Endothelial cell of umbilical vein (primary cell): ENCODE data around the gene CPEB1. TPM values are rescaled to one million over a fixed set of nuclear protein-coding genes. Genes with fewer than 3 reads are reported as not detected.

ENCODE experiments used
- BruUV-seq: library from RNA; stranded (reverse); fragments of 400-500 nt; replicated peaks from 2 replicates; lab custom pipeline; 2021; lab: Mats Ljungman, UMichigan
- CTCF ChIA-PET: fragments of 300-600, 350-600 bp; sonication (Branson Sonifier 250); formaldehyde crosslinking; loops from one replicate; lab custom pipeline; 2021; ENCODE audit warnings: antibody characterized with exemption, inconsistent platforms; lab: Charles Lee
- POLR2A ChIA-PET: fragments of 300-600, 350-600 bp; sonication (Branson Sonifier 250); formaldehyde crosslinking; loops from one replicate; lab custom pipeline; 2021; ENCODE audit warnings: antibody characterized with exemption, inconsistent platforms; lab: Charles Lee
- DNase-seq: peaks from one replicate; pipeline ENCODE4 v3.0.0-alpha.2; 2011; ENCODE audit warnings: low read depth, low spot score
- FAIRE-seq: peaks from 2 replicates; lab custom pipeline; 2011; peaks lifted over from hg19 to GRCh38; lab: Jason Lieb, UNC
- H2AFZ ChIP-seq: 2 replicates; pipeline ENCODE4 v1.6.0; 2012; ENCODE audit warnings: low read depth, low read length, control low read depth, inconsistent platforms
- H3K27ac ChIP-seq: 2 replicates; pipeline ENCODE4 v1.5.1; 2011; ENCODE audit warnings: low read depth, mild to moderate bottlenecking, control low read depth, low read length, moderate library complexity; ENCODE audit not compliant: insufficient read depth
- H3K27me3 ChIP-seq, 2 experiments: 2 replicates each; pipeline versions ENCODE4 v1.6.0 to v1.6.1; 2011; ENCODE audit warnings: low read length in 2 of 2, mixed read lengths in 1 of 2; ENCODE audit not compliant: control insufficient read depth in 2 of 2, insufficient read depth in 2 of 2
- H3K36me3 ChIP-seq, 2 experiments: 2 replicates in 1 of 2; 3 replicates in 1 of 2; pipeline ENCODE4 v1.5.1; 2011; ENCODE audit warnings: low read length in 2 of 2, mild to moderate bottlenecking in 1 of 2, moderate library complexity in 1 of 2; ENCODE audit not compliant: control insufficient read depth in 2 of 2, insufficient read depth in 2 of 2; ENCODE audit errors: extremely low read depth in 1 of 2
- H3K4me1 ChIP-seq: 3 replicates; pipeline ENCODE4 v1.5.1; 2011; ENCODE audit warnings: mild to moderate bottlenecking, low read length; ENCODE audit not compliant: control insufficient read depth, insufficient read depth; ENCODE audit errors: extremely low read depth
- H3K4me2 ChIP-seq: 2 replicates; pipeline ENCODE4 v1.6.1; 2011; ENCODE audit warnings: low read length, control low read depth, mixed read lengths; ENCODE audit not compliant: insufficient read depth
- H3K4me3 ChIP-seq, 3 experiments: fragments of 200-600 bp in 1 of 3; sonication (generic), shearing (Covaris generic) in 1 of 3; replicated peaks in 1 of 3; 2 replicates each; pipeline ENCODE4 v1.5.1; 2011 to 2016; ENCODE audit warnings: control low read depth in 3 of 3, low read length in 3 of 3, mild to moderate bottlenecking in 2 of 3, inconsistent platforms in 1 of 3, low read depth in 1 of 3, moderate library complexity in 1 of 3; ENCODE audit not compliant: insufficient read depth in 1 of 3
- H3K79me2 ChIP-seq: 2 replicates; pipeline ENCODE4 v1.6.0; 2012; ENCODE audit warnings: low read length, inconsistent platforms; ENCODE audit not compliant: control insufficient read depth, insufficient read depth
- H3K9ac ChIP-seq: replicated peaks from 2 replicates; pipeline ENCODE3; 2011; ENCODE audit warnings: low read length, control low read depth; ENCODE audit not compliant: insufficient read depth; ENCODE audit errors: extremely low read depth
- H3K9me1 ChIP-seq: replicated peaks from 3 replicates; pipeline ENCODE4 v1.6.0; 2011; ENCODE audit warnings: mild to moderate bottlenecking, low read length; ENCODE audit not compliant: control insufficient read depth, insufficient read depth; ENCODE audit errors: extremely low read depth
- H3K9me3 ChIP-seq: replicated peaks from 2 replicates; pipeline ENCODE4 v1.5.1; 2012; ENCODE audit warnings: low read length, inconsistent platforms; ENCODE audit not compliant: control insufficient read depth, insufficient read depth
- H4K20me1 ChIP-seq: replicated peaks from 2 replicates; pipeline ENCODE3; 2011; ENCODE audit warnings: mild to moderate bottlenecking, low read length; ENCODE audit not compliant: control insufficient read depth, insufficient read depth; ENCODE audit errors: extremely low read depth
- EZH2 ChIP-seq: IDR thresholded peaks from 2 replicates; pipeline ENCODE4 v1.6.1; 2012; ENCODE audit warnings: borderline replicate concordance, low read depth, mild to moderate bottlenecking, moderate library complexity, low read length, inconsistent platforms; ENCODE audit not compliant: severe bottlenecking
- FOS ChIP-seq: IDR thresholded peaks from 2 replicates; pipeline ENCODE4 v1.6.1; 2011; ENCODE audit warnings: mild to moderate bottlenecking, low read length, moderate library complexity, borderline replicate concordance; ENCODE audit not compliant: insufficient read depth
- JUN ChIP-seq: IDR thresholded peaks from 2 replicates; pipeline ENCODE4 v1.6.1; 2011; ENCODE audit warnings: borderline replicate concordance, low read depth; ENCODE audit not compliant: insufficient read length, insufficient read depth
- MYC ChIP-seq: IDR thresholded peaks from one replicate; pipeline ENCODE4 v1.6.1; 2011; ENCODE audit warnings: mild to moderate bottlenecking, low read depth, low read length
- POLR2AphosphoS5 ChIP-seq: IDR thresholded peaks from 2 replicates; pipeline ENCODE4 v1.6.1; 2012; ENCODE audit warnings: low read depth, mild to moderate bottlenecking, control low read depth, low read length, moderate library complexity; ENCODE audit not compliant: insufficient read depth
- dilution Hi-C: fragments of 300-500 bp; cut with MboI; formaldehyde crosslinking; loops from one replicate; pipeline ENCODE4 v1.15.0; 2019; ENCODE audit warnings: low sequenced_read_pairs; ENCODE audit not compliant: extremely low pct_ligation_motif_present
- intact Hi-C: fragments of 100-400 bp; cut with micrococcal nuclease; formaldehyde crosslinking; loops from one replicate; pipeline ENCODE4 v1.10.0; 2022
- polyA plus RNA-seq, 4 experiments: library from polyadenylated mRNA; depleted of rRNA in 3 of 4; stranded (reverse) in 3 of 4; unstranded in 1 of 4; fragments of >200 nt; gene quantifications; 2 replicates each; pipeline versions ENCODE4 v1.2.1 to v1.2.3, GENCODE V29; 2011 to 2012; ENCODE audit warnings: missing spikeins in 1 of 4
- total RNA-seq: library from RNA; stranded (reverse); gene quantifications from 2 replicates; pipeline ENCODE4 v1.2.3, GENCODE V29; 2021
- TF ChIP-seq, protein P1 (sequence below), 2 donors: IDR thresholded peaks; 1 replicate in 1 of 2; 2 replicates in 1 of 2; pipeline ENCODE4 v1.5.1; 2011; ENCODE audit warnings: low read length in 2 of 2, mild to moderate bottlenecking in 2 of 2, moderate library complexity in 2 of 2, control low read depth in 1 of 2, inconsistent platforms in 1 of 2, low read depth in 1 of 2; ENCODE audit not compliant: insufficient read depth in 1 of 2; ENCODE audit errors: extremely low read depth in 1 of 2

CPEB1 gene
- total and polyA plus RNA-seq, 2 donors (not counting 3 experiments of a cell fraction or from before 2014, with no cell fraction given) = not detected

DNA sequence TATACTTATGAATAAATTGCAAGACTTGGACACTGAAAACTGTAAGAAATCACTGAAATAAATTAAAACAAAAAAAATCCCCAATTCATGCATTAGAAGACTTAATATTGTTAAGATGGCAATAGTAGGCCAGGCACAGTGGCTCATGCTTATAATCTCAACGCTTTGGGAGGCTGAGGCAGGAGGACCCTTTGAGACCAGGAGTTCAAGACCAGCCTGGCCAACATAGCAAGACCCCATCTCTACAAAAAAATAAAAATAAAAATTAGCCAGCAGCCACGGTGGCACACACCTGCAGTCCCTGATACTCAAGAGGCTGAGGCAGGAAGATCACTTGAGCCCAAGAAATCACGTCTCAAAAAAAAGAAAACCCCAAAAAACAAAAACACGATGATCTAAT is 35.8 kb downstream of the CPEB1 start:
- no TSS peak for BruUV-seq
- Histone ChIP-seq H3K9me1 (no peaks in the 10 kb centered on the region), H3K27me3 (no peaks in the 10 kb centered on the region), H4K20me1 (no peaks in the 10 kb centered on the region), H3K79me2 (no peaks in the 10 kb centered on the region), H3K4me3 (no peak overlapping the region), H3K9ac (no peak overlapping the region), H3K36me3 (no peaks in the 10 kb centered on the region), H3K4me2 (no peak overlapping the region), H3K27ac (no peak overlapping the region), H3K4me1 (no peaks in the 10 kb centered on the region), H3K9me3 (no peaks in the 10 kb centered on the region), H2AFZ (no peak overlapping the region)
- intact Hi-C loops = no loop called here
- DNase-seq (no peak), FAIRE-seq (no peak)
- TF ChIP-seq EZH2 (no peak), POLR2AphosphoS5 (no peak), JUN (no peak)
- TF ChIP-seq, protein P1, sequence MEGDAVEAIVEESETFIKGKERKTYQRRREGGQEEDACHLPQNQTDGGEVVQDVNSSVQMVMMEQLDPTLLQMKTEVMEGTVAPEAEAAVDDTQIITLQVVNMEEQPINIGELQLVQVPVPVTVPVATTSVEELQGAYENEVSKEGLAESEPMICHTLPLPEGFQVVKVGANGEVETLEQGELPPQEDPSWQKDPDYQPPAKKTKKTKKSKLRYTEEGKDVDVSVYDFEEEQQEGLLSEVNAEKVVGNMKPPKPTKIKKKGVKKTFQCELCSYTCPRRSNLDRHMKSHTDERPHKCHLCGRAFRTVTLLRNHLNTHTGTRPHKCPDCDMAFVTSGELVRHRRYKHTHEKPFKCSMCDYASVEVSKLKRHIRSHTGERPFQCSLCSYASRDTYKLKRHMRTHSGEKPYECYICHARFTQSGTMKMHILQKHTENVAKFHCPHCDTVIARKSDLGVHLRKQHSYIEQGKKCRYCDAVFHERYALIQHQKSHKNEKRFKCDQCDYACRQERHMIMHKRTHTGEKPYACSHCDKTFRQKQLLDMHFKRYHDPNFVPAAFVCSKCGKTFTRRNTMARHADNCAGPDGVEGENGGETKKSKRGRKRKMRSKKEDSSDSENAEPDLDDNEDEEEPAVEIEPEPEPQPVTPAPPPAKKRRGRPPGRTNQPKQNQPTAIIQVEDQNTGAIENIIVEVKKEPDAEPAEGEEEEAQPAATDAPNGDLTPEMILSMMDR (IDR thresholded peaks at IDR 0.05; ENCODE audit: extremely low read depth in 1 of 2, insufficient read depth in 1 of 2, low read depth in 1 of 2, low read length in 2 of 2) = no peak
- ChIA-PET CTCF (no interaction called here), POLR2A (no interaction called here)
- dilution Hi-C loops = no loop called here

DNA sequence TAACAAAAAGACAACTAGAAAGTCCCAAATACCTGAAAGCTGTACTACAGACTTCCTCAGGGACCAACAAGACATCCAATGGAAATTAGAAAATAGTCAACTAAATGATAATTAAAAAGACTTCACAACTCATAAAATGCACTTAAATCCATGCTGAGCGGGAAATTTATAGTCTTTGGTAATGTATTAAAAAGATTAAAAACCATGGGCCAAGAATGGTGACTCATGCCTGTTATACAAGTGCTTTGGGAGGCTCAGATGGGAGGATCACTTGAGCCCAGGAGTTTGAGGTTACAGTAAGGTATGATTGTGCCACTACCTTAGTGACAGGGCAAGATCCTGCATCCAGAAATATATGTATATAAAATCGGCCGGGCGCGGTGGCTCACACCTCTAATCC is 45.0 kb downstream of the CPEB1 start:
- no peaks in the 10 kb centered on the region for H3K9me1 ChIP-seq
- POLR2A ChIA-PET = no interaction called here
- H3K9ac ChIP-seq = no peak overlapping the region
- H3K9me3 ChIP-seq = no peaks in the 10 kb centered on the region
- BruUV-seq = no TSS peak
- CTCF ChIA-PET = no interaction called here
- H4K20me1 ChIP-seq = no peaks in the 10 kb centered on the region
- no peak for DNase-seq
- dilution Hi-C loops = no loop called here
- no peak for FAIRE-seq
- H3K4me1 ChIP-seq = no peaks in the 10 kb centered on the region
- H3K4me2 ChIP-seq = no peak overlapping the region
- no peaks in the 10 kb centered on the region for H3K27me3 ChIP-seq
- H3K27ac ChIP-seq = no peak overlapping the region
- no peak overlapping the region for H3K4me3 ChIP-seq
- TF ChIP-seq JUN (no peak), MYC (no peak), FOS (no peak)
- no peaks in the 10 kb centered on the region for H3K36me3 ChIP-seq
- H2AFZ ChIP-seq = no peak overlapping the region
- intact Hi-C loops = no loop called here
- no peaks in the 10 kb centered on the region for H3K79me2 ChIP-seq
